BE2C (cell line): Measurements from ENCODE around the gene KRT6B.

Experiments used
- DNase-seq: peaks from one replicate; pipeline ENCODE4 v3.0.0-alpha.2; 2020
- H3K27me3 ChIP-seq: fragments of 250-450 bp; sonication (Bioruptor Pico); 2 replicates; pipeline ENCODE4 v1.5.1; 2020; ENCODE audit warnings: mild to moderate bottlenecking
- H3K36me3 ChIP-seq: fragments of 250-450 bp; sonication (Bioruptor Pico); 2 replicates; pipeline ENCODE4 v1.5.1; 2020; ENCODE audit warnings: mild to moderate bottlenecking
- H3K4me1 ChIP-seq: fragments of 250-450 bp; sonication (Bioruptor Pico); 2 replicates; pipeline ENCODE4 v1.5.1; 2020
- H3K4me3 ChIP-seq: 2 replicates; pipeline ENCODE4 v1.5.1; 2011; ENCODE audit warnings: low read depth, low read length
- H3K9me3 ChIP-seq: fragments of 250-450 bp; sonication (Bioruptor Pico); 2 replicates; pipeline ENCODE4 v1.5.1; 2020
- TF ChIP-seq, protein P1 (sequence below): IDR thresholded peaks from 2 replicates; pipeline ENCODE4 v1.5.1; 2012; ENCODE audit warnings: mild to moderate bottlenecking, low read depth, low read length

The KRT6B gene

DNA sequence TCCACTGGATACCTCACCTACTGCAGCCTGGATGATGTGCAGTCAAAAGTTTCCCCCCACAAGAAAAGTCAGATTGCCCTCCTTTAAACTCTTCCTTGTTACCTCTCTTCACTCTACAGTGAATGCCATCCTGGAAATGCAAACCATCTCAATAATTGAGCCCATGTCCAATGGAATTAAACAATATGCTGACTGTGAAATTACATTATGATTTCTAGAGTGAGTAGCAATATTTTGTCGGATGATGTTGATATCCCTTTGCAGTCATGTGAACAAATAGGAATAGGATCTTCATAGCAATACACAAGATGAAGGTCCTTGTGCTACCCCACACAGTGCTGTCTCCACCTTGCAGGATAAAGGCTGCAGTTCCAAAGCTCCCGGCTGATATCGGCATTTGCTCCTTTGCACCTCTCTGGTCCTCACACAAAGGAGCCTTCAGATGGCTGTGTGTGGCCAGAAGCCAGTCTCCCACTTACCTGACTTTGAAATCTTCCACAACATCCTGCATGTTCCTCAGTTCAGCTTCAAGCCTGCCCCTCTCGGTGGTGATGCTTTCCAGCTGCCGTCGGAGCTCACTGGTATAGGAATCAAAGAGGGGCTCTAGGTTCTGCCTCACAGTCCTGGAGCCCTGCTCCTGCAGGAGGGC lies 19.3 kb downstream of the KRT6B start:
- no peak for DNase-seq
- H3K27me3 ChIP-seq: peaks cover 40% of the 10 kb centered on the region
- TF ChIP-seq, protein P1, sequence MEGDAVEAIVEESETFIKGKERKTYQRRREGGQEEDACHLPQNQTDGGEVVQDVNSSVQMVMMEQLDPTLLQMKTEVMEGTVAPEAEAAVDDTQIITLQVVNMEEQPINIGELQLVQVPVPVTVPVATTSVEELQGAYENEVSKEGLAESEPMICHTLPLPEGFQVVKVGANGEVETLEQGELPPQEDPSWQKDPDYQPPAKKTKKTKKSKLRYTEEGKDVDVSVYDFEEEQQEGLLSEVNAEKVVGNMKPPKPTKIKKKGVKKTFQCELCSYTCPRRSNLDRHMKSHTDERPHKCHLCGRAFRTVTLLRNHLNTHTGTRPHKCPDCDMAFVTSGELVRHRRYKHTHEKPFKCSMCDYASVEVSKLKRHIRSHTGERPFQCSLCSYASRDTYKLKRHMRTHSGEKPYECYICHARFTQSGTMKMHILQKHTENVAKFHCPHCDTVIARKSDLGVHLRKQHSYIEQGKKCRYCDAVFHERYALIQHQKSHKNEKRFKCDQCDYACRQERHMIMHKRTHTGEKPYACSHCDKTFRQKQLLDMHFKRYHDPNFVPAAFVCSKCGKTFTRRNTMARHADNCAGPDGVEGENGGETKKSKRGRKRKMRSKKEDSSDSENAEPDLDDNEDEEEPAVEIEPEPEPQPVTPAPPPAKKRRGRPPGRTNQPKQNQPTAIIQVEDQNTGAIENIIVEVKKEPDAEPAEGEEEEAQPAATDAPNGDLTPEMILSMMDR: no peak

DNA sequence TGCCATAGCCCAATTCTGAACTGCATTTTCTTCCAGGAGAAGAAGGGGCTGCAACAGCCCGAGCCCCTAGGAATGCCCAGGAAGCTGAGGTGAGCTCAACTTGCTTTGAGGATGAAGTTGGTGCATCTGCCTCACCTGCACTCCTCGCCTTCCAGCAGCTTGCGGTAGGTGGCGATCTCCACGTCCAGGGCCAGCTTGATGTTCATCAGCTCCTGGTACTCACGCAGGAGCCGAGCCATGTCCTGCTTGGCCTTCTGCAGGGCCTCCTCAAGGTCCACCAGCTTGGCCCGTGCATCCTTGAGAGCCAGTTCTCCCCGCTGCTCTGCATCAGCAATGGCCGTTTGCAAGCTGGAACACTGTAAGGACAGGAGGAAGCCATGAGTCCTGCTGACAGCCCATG lies 23.8 kb downstream of the KRT6B start:
- peaks cover 31% of the 10 kb centered on the region for H3K27me3 ChIP-seq
- no peaks in the 10 kb centered on the region for H3K4me1 ChIP-seq
- DNase-seq: no peak
- no peak overlapping the region for H3K4me3 ChIP-seq
- TF ChIP-seq, protein P1: peak; percentile 25
- no peaks in the 10 kb centered on the region for H3K9me3 ChIP-seq
- no peaks in the 10 kb centered on the region for H3K36me3 ChIP-seq

More for the DNA sequence above, 19.3 kb downstream of the KRT6B start:
- no peaks in the 10 kb centered on the region for H3K9me3 ChIP-seq
- H3K36me3 ChIP-seq: no peaks in the 10 kb centered on the region
- no peak overlapping the region for H3K4me3 ChIP-seq
- H3K4me1 ChIP-seq: no peaks in the 10 kb centered on the region

DNA sequence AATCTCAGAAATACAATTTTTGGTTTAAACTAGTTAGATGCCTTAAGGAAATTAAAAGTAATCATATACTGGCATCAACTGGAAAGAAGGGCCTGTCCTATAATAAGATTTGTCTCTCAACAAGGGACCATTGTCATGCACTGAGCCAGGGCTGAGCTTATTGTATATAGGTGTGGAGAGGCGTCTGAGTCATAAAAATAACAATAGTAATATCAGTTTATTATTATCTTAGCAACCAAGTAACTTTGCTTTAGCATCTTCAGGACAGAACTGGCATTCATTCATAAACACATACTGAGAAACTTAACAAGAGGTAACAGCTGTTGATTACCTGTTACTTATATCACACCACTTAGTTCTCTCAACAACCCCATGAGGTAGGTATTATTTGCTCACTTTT lies 24.9 kb downstream of the KRT6B start:
- peaks cover 27% of the 10 kb centered on the region for H3K27me3 ChIP-seq
- DNase-seq: no peak
- TF ChIP-seq, protein P1: no peak
- no peaks in the 10 kb centered on the region for H3K9me3 ChIP-seq
- H3K4me1 ChIP-seq: no peaks in the 10 kb centered on the region
- no peaks in the 10 kb centered on the region for H3K36me3 ChIP-seq
- H3K4me3 ChIP-seq: no peak overlapping the region

DNA sequence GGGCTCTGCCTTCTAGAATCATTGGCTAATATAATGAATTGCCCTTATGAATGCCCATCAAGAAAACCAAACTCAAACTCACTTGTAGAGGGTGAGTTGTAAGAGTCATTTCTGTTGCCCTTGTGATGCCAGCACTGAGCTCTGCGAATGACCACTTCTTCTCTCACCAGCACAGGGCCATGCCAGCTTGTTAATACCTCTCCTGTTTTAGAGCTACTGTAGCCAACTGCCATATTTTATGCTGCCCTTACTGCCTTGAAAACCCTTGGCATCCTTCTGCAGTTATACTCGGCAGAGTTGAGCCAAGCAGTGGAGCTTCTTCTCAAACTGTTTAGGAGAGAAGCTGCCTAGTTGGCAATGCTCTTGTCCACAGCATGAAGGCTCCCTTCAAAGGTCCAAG lies 25.9 kb downstream of the KRT6B start:
- no peak overlapping the region for H3K4me3 ChIP-seq
- H3K36me3 ChIP-seq: no peaks in the 10 kb centered on the region
- no peaks in the 10 kb centered on the region for H3K9me3 ChIP-seq
- no peaks in the 10 kb centered on the region for H3K4me1 ChIP-seq
- DNase-seq: no peak
- H3K27me3 ChIP-seq: peaks cover 18% of the 10 kb centered on the region
- TF ChIP-seq, protein P1: no peak

DNA sequence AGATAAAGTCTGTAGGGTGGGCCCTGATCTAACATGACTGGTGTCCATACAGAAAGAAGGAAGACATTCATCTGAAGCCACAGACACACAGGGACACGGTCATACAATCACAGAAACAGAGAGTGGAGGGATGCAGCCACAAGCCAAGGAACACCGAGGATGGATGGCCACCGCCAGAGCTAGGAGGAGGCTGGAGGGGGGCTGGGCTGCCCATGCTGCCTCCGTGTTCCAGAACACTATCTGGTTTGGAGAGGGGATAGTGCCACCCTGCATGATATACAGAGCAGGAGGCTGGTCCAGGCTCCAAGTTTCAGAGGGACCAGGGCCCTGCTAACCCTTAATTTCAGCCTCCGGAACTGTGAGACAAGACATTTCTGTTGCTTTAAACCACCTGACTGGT lies 26.5 kb downstream of the KRT6B start:
- H3K9me3 ChIP-seq: no peaks in the 10 kb centered on the region
- no peaks in the 10 kb centered on the region for H3K4me1 ChIP-seq
- TF ChIP-seq, protein P1: no peak
- H3K4me3 ChIP-seq: no peak overlapping the region
- H3K27me3 ChIP-seq: peaks cover 13% of the 10 kb centered on the region
- H3K36me3 ChIP-seq: no peaks in the 10 kb centered on the region
- DNase-seq: no peak

DNA sequence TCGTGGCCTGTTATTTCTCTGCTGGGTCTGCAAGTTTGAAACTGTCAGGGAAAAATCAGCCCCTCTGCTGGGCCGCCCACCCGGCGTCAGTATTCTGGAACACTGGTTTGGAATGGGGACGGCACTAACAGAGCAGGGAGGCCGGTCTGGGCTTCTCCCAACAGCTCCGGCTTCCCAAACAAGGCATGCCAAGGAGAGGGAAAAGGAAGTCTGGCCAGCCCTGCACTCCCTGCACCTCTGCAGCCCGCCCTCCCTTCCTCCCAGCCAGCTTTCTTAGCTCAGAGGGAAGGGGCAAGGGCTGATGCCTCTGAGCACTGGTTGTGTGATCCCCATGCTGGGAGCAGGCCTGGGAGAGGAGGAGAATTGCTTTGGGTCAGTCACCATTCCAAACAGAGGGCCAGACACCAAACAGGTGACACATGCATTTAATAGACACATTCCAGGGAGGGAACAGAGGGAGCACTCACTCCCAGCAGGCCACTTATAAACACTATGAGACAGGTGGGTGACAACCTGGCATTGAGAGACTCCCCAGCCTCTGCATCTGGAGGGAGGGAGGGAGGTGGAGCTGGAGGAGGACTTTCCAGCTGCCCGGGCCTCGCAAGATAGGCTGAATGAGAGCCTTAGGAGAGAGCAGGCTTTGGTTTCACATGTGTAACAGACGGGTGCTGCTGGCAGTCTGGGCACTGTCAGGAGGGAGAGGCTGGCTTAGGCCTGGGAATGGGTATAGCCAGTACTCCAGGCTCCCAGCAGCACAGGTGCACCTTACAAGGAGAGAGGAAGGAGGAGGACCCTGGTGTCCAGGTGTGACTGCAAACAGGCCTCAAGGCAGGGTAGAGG lies 28.1 kb downstream of the KRT6B start:
- TF ChIP-seq, protein P1: no peak
- H3K9me3 ChIP-seq: no peaks in the 10 kb centered on the region

More for the DNA sequence above, 28.1 kb downstream of the KRT6B start:
- H3K4me1 ChIP-seq: no peaks in the 10 kb centered on the region
- H3K36me3 ChIP-seq: no peaks in the 10 kb centered on the region
- peaks cover 5% of the 10 kb centered on the region for H3K27me3 ChIP-seq
- DNase-seq: no peak
- H3K4me3 ChIP-seq: no peak overlapping the region
